ENCODE data around the gene ABTB1. TPM values are rescaled to one million over a fixed set of nuclear protein-coding genes. Genes with fewer than 3 reads are reported as not detected.
A peak's percentile ranks its signal among the peaks of the same experiment; 100 is the strongest.

Gene ABTB1
- total RNA-seq = 10 to 100 TPM; 10.7 to 14.4 TPM
- polyA plus RNA-seq (2013, experiment 1 of 2) = 8.1 TPM
- 6.5 TPM for polyA plus RNA-seq (2013, experiment 2 of 2)
- long read RNA-seq, experiment 1, partial matches to known transcripts = 1 of 2 reads
- long read RNA-seq, experiment 1, other reads (novel, unspliced or antisense) = 1 of 2 reads
- long read RNA-seq, experiment 2, transcript ABTB1-201 (12 exons, 1,965 nt) = major isoform, 5 of 11 reads
- long read RNA-seq, experiment 2, partial matches to known transcripts = 0 of 11 reads
- long read RNA-seq, experiment 2, other reads (novel, unspliced or antisense) = 3 of 11 reads
- long read RNA-seq, experiment 3, transcript ABTB1-208 (12 exons, 1,915 nt) = minor isoform, 6 of 33 reads
- long read RNA-seq, experiment 3, transcript ABTB1-201 (12 exons, 1,965 nt) = major isoform, 11 of 33 reads
- long read RNA-seq, experiment 3, partial matches to known transcripts = 1 of 33 reads
- long read RNA-seq, experiment 3, other reads (novel, unspliced or antisense) = 13 of 33 reads
- long read RNA-seq, experiment 4, partial matches to known transcripts = 2 of 5 reads
- long read RNA-seq, experiment 4, other reads (novel, unspliced or antisense) = 0 of 5 reads

GRCh38 chr3:127672429-127673190 lies at the start of gene ABTB1:
Gene ABTB1, plus strand, starts transcription at chr3:127672952. Its CDS starts 74 bp downstream, at chr3:127673026.
- peaks cover 8% of the 10 kb centered on the region for H3K27me3 ChIP-seq (ENCODE audit: control insufficient read depth, insufficient read depth, low read length, poor library complexity, severe bottlenecking)
- peak; percentile 94 for DNase-seq
- WGBS, 2 experiments (ENCODE audit: insufficient coverage in 1 of 2, insufficient read length in 1 of 2) = 1 to 2% methylated on average over 36 to 102 of the region's 102 CpGs
- H3K27ac ChIP-seq (ENCODE audit: low read depth, low read length) = no peak within 1 kb of the TSS
- no peaks in the 10 kb centered on the region for H3K9me3 ChIP-seq (ENCODE audit: control insufficient read depth, low read length)
- Mint-ChIP-seq H3K4me1 (peaks cover 2% of the 10 kb centered on the region), H3K4me3 (peak within 1 kb of the TSS; percentile 71), H3K27me3 (ENCODE audit: insufficient read depth) (peaks cover 14% of the 10 kb centered on the region), H3K9me3 (no peaks in the 10 kb centered on the region), H3K27ac (peak within 1 kb of the TSS; percentile 79), H3K36me3 (ENCODE audit: low read depth) (no peaks in the 10 kb centered on the region)
- no peaks in the 10 kb centered on the region for H3K36me3 ChIP-seq (ENCODE audit: control insufficient read depth, insufficient read depth, low read length)
- H3K4me3 ChIP-seq (ENCODE audit: low read length) = peak within 1 kb of the TSS; percentile 80
- H3K9ac ChIP-seq (ENCODE audit: extremely low read depth, low read length, poor library complexity, severe bottlenecking) = peak within 1 kb of the TSS; percentile 68
- no peaks in the 10 kb centered on the region for H3K4me1 ChIP-seq (ENCODE audit: control insufficient read depth, insufficient read depth, low read length)
- TF ChIP-seq, protein P1, sequence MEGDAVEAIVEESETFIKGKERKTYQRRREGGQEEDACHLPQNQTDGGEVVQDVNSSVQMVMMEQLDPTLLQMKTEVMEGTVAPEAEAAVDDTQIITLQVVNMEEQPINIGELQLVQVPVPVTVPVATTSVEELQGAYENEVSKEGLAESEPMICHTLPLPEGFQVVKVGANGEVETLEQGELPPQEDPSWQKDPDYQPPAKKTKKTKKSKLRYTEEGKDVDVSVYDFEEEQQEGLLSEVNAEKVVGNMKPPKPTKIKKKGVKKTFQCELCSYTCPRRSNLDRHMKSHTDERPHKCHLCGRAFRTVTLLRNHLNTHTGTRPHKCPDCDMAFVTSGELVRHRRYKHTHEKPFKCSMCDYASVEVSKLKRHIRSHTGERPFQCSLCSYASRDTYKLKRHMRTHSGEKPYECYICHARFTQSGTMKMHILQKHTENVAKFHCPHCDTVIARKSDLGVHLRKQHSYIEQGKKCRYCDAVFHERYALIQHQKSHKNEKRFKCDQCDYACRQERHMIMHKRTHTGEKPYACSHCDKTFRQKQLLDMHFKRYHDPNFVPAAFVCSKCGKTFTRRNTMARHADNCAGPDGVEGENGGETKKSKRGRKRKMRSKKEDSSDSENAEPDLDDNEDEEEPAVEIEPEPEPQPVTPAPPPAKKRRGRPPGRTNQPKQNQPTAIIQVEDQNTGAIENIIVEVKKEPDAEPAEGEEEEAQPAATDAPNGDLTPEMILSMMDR (conservative IDR thresholded peaks at IDR 0.05) = no peak

DNA sequence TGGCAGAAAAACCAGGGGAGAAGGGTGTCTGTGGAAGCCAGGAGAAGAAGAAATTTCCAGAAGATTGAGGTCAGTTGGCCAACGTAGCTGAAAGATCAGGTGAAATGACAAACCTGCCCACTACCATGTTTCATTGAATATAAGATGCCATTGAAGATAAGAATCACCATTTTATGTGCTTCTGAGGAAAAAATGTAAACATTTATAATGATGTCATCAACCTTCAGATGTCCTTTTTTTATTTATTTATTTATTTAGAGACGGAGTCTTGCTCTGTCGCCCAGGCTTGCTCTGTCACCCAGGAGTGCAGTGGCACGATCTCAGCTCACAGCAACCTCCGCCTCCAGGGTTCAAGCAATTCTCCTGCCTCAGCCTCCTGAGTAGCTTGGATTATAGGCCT lies 48.7 kb upstream of the ABTB1 start:
- H3K36me3 ChIP-seq (ENCODE audit: control insufficient read depth, insufficient read depth, low read length) = peaks cover 22% of the 10 kb centered on the region

GRCh38 chr3:127625821-127626220 lies 46.9 kb upstream of the ABTB1 start:
- Histone ChIP-seq H3K36me3 (ENCODE audit: control insufficient read depth, insufficient read depth, low read length) (peaks cover 12% of the 10 kb centered on the region), H3K27me3 (ENCODE audit: control insufficient read depth, insufficient read depth, low read length, poor library complexity, severe bottlenecking) (peaks cover 32% of the 10 kb centered on the region), H3K4me1 (ENCODE audit: control insufficient read depth, insufficient read depth, low read length) (no peaks in the 10 kb centered on the region), H3K27ac (ENCODE audit: low read depth, low read length) (no peak overlapping the region), H3K9ac (ENCODE audit: extremely low read depth, low read length, poor library complexity, severe bottlenecking) (no peak overlapping the region), H3K4me3 (ENCODE audit: low read length) (no peak overlapping the region), H3K9me3 (ENCODE audit: control insufficient read depth, low read length) (no peaks in the 10 kb centered on the region)
- 81 to 85% methylated on average over 2 of the region's 2 CpGs for WGBS, 2 experiments (ENCODE audit: insufficient coverage in 1 of 2, insufficient read length in 1 of 2)
- H3K4me3 Mint-ChIP-seq = no peak overlapping the region
- peaks cover 49% of the 10 kb centered on the region for H3K27me3 Mint-ChIP-seq (ENCODE audit: insufficient read depth)
- TF ChIP-seq, protein P1 (conservative IDR thresholded peaks at IDR 0.05) = no peak
- H3K36me3 Mint-ChIP-seq (ENCODE audit: low read depth) = peaks cover 18% of the 10 kb centered on the region
- DNase-seq = no peak
- H3K4me1 Mint-ChIP-seq = no peaks in the 10 kb centered on the region
- H3K27ac Mint-ChIP-seq = no peak overlapping the region
- peaks cover 4% of the 10 kb centered on the region for H3K9me3 Mint-ChIP-seq

More for the DNA sequence above, 48.7 kb upstream of the ABTB1 start:
- Mint-ChIP-seq H3K9me3 (peaks cover 4% of the 10 kb centered on the region), H3K4me3 (no peak overlapping the region), H3K27me3 (ENCODE audit: insufficient read depth) (peaks cover 34% of the 10 kb centered on the region), H3K36me3 (ENCODE audit: low read depth) (peaks cover 29% of the 10 kb centered on the region), H3K4me1 (no peaks in the 10 kb centered on the region), H3K27ac (no peak overlapping the region)
- DNase-seq = no peak
- 94 to 98% methylated on average over 5 of the region's 5 CpGs for WGBS, 2 experiments (ENCODE audit: insufficient coverage in 1 of 2, insufficient read length in 1 of 2)
- peaks cover 32% of the 10 kb centered on the region for H3K27me3 ChIP-seq (ENCODE audit: control insufficient read depth, insufficient read depth, low read length, poor library complexity, severe bottlenecking)
- no peaks in the 10 kb centered on the region for H3K9me3 ChIP-seq (ENCODE audit: control insufficient read depth, low read length)
- TF ChIP-seq, protein P1 (conservative IDR thresholded peaks at IDR 0.05) = no peak
- no peak overlapping the region for H3K9ac ChIP-seq (ENCODE audit: extremely low read depth, low read length, poor library complexity, severe bottlenecking)
- H3K4me1 ChIP-seq (ENCODE audit: control insufficient read depth, insufficient read depth, low read length) = no peaks in the 10 kb centered on the region
- H3K4me3 ChIP-seq (ENCODE audit: low read length) = no peak overlapping the region
- no peak overlapping the region for H3K27ac ChIP-seq (ENCODE audit: low read depth, low read length)

Measured in endodermal cell (in vitro differentiated cells).